T-helper 2 cell treated with Interferon-gamma antibody and Interleukin-4, amounts not matched to agents 100 ng/mL and 5 ng/mL, for 36 hours (primary cell): ENCODE measurements around the gene LYRM2. TPM values are rescaled to one million over a fixed set of nuclear protein-coding genes. Genes with fewer than 3 reads are reported as not detected.

Experiments
- intact Hi-C: fragments of 100-400 bp; cut with micrococcal nuclease; formaldehyde crosslinking; loops from one replicate; pipeline ENCODE4 v1.15.1; 2023
- total RNA-seq: library from RNA; stranded (reverse); gene quantifications from 2 replicates; pipeline ENCODE4 v1.2.3, GENCODE V29; 2022

LYRM2 gene
- total RNA-seq, 1 donor from 2014 or later, result 31.0 TPM

GRCh38 chr6:89596484-89596883 lies 42.1 kb downstream of the LYRM2 start:
- intact Hi-C loops, result no loop called here

GRCh38 chr6:89596056-89596455 lies 42.5 kb downstream of the LYRM2 start:
- intact Hi-C loops, result no loop called here

GRCh38 chr6:89591745-89592144 lies 46.8 kb downstream of the LYRM2 start:
- intact Hi-C loops, result no loop called here

GRCh38 chr6:89590133-89590532 lies 48.4 kb downstream of the LYRM2 start:
- intact Hi-C loops, result no loop called here

- intact Hi-C loops, result no loop called here
Measured at GRCh38 chr6:89589297-89590025, 49.1 kb downstream of the LYRM2 start.

- intact Hi-C loops, result no loop called here
Measured at GRCh38 chr6:89585154-89585553, 53.4 kb downstream of the LYRM2 start.

GRCh38 chr6:89584539-89584938 lies 54.0 kb downstream of the LYRM2 start:
- intact Hi-C loops, result no loop called here

- intact Hi-C loops, result no loop called here
Measured at GRCh38 chr6:89583559-89583958, 55.0 kb downstream of the LYRM2 start.

- intact Hi-C loops, result no loop called here
Measured at GRCh38 chr6:89582669-89583325, 55.8 kb downstream of the LYRM2 start.

GRCh38 chr6:89581689-89582088 lies 56.9 kb downstream of the LYRM2 start:
- intact Hi-C loops, result no loop called here

- intact Hi-C loops, result no loop called here
Measured at GRCh38 chr6:89580997-89581666, 57.4 kb downstream of the LYRM2 start.

GRCh38 chr6:89575562-89575960 lies 63.0 kb downstream of the LYRM2 start:
- intact Hi-C loops, result no loop called here

GRCh38 chr6:89574910-89575561 lies 63.5 kb downstream of the LYRM2 start:
- intact Hi-C loops, result no loop called here

GRCh38 chr6:89567630-89568390 lies 70.7 kb downstream of the LYRM2 start:
- intact Hi-C loops, result no loop called here

GRCh38 chr6:89566930-89567629 lies 71.5 kb downstream of the LYRM2 start:
- intact Hi-C loops, result no loop called here

GRCh38 chr6:89566008-89566800 lies 72.3 kb downstream of the LYRM2 start:
- intact Hi-C loops, result no loop called here

GRCh38 chr6:89564752-89565427 lies 73.7 kb downstream of the LYRM2 start:
- intact Hi-C loops, result no loop called here

- intact Hi-C loops, result no loop called here
Measured at GRCh38 chr6:89563866-89564265, 74.7 kb downstream of the LYRM2 start.
